Measurements from ENCODE around the gene LRRFIP2. TPM values are rescaled to one million over a fixed set of nuclear protein-coding genes. Genes with fewer than 3 reads are reported as not detected.

Gene LRRFIP2
- total RNA-seq, 1 donor from 2014 or later, result 34.1 TPM

GRCh38 chr3:37181756-37182155 lies 7.4 kb upstream of the LRRFIP2 start:
- no peak overlapping the region for H3K4me3 ChIP-seq (ENCODE audit: low read depth, low read length)

GRCh38 chr3:37179144-37179967 lies 5.0 kb upstream of the LRRFIP2 start:
- no peak for TF ChIP-seq CTCF (IDR thresholded peaks at IDR 0.05; ENCODE audit: insufficient read depth, low read length, poor library complexity, severe bottlenecking)
- no peak for DNase-seq (ENCODE audit: low read depth)
- no peaks in the 10 kb centered on the region for H3K27me3 ChIP-seq (ENCODE audit: control insufficient read depth, insufficient read depth, low read length)
- no peak overlapping the region for H3K4me3 ChIP-seq (ENCODE audit: low read depth, low read length)
- no peaks in the 10 kb centered on the region for H3K36me3 ChIP-seq (ENCODE audit: control insufficient read depth, insufficient read depth, low read length)

More at GRCh38 chr3:37181756-37182155, 7.4 kb upstream of the LRRFIP2 start:
- no peak for TF ChIP-seq CTCF (IDR thresholded peaks at IDR 0.05; ENCODE audit: insufficient read depth, low read length, poor library complexity, severe bottlenecking)
- Histone ChIP-seq H3K36me3 (ENCODE audit: control insufficient read depth, insufficient read depth, low read length) (no peaks in the 10 kb centered on the region), H3K27me3 (ENCODE audit: control insufficient read depth, insufficient read depth, low read length) (no peaks in the 10 kb centered on the region)
- DNase-seq (ENCODE audit: low read depth), result no peak

DNA sequence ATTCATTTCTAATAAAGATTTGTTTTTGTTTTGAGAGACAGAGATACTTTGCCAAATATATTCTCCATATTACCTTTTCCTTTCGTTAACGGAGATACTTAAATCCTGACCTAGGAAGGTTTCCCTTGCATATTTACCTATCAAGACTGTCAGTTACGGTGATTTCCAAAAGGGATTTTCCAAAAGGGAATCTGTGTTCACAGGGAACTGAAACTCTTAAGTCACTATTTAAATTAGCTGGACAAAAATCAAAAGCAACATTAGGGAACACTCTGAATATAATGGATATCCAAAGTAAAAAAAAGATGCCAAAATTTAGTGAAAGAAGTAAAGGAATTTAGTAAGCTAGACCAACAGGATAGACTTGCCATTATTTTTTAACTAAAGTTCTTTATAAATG lies 576 bp downstream of the LRRFIP2 start:
- no peak for DNase-seq (ENCODE audit: low read depth)
- no peaks in the 10 kb centered on the region for H3K27me3 ChIP-seq (ENCODE audit: control insufficient read depth, insufficient read depth, low read length)
- no peak overlapping the region for H3K4me3 ChIP-seq (ENCODE audit: low read depth, low read length)

DNA sequence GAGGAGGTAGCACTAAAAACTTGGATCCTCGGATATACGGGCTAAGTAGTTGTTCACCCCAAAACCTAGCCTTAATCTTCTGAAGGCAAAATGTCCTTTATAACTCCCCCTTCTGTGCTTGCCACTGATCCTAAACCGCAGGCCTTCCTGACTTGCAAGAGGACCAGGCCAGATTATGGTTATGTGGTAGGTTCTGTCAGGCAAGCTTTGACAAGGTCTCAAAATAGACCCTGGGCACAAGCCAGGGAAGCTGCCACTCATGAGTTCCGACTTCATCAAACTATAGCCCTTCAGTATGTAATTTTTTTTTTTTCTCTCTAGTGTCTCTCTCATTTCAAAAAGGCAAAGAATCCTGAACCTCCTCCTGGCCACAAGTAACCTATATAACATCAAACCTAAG lies 3.2 kb downstream of the LRRFIP2 start:
- no peak for TF ChIP-seq CTCF (IDR thresholded peaks at IDR 0.05; ENCODE audit: insufficient read depth, low read length, poor library complexity, severe bottlenecking)
- no peaks in the 10 kb centered on the region for H3K36me3 ChIP-seq (ENCODE audit: control insufficient read depth, insufficient read depth, low read length)
- no peak for DNase-seq (ENCODE audit: low read depth)
- H3K27me3 ChIP-seq (ENCODE audit: control insufficient read depth, insufficient read depth, low read length), result no peaks in the 10 kb centered on the region
- H3K4me3 ChIP-seq (ENCODE audit: low read depth, low read length), result no peak overlapping the region

More for the DNA sequence above, 576 bp downstream of the LRRFIP2 start:
- H3K36me3 ChIP-seq (ENCODE audit: control insufficient read depth, insufficient read depth, low read length), result no peaks in the 10 kb centered on the region
- TF ChIP-seq CTCF (IDR thresholded peaks at IDR 0.05; ENCODE audit: insufficient read depth, low read length, poor library complexity, severe bottlenecking), result no peak

- no peak for DNase-seq (ENCODE audit: low read depth)
- TF ChIP-seq CTCF (IDR thresholded peaks at IDR 0.05; ENCODE audit: insufficient read depth, low read length, poor library complexity, severe bottlenecking), result no peak
- Histone ChIP-seq H3K27me3 (ENCODE audit: control insufficient read depth, insufficient read depth, low read length) (no peaks in the 10 kb centered on the region), H3K36me3 (ENCODE audit: control insufficient read depth, insufficient read depth, low read length) (no peaks in the 10 kb centered on the region), H3K4me3 (ENCODE audit: low read depth, low read length) (no peak overlapping the region)
Observed at GRCh38 chr3:37170513-37170912, 3.9 kb downstream of the LRRFIP2 start.

DNA sequence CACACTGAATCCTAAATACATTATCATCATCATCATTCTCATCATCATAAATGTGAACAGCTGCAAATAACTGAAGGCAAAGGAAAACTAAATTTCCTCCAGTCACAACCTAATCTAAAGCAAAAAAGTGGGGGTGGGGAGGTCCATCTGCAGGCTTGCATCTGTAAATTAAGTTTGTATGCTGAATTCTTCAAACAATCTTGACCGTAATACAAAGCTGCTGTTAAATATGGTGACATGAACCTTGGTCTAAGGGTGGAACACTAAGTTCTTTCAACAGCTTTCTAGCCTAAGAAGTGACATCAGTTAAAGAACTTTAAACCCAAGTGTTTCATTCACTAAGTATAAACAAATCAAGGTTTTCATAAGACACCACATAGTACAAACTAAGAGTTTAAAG lies 4.3 kb downstream of the LRRFIP2 start:
- Histone ChIP-seq H3K27me3 (ENCODE audit: control insufficient read depth, insufficient read depth, low read length) (no peaks in the 10 kb centered on the region), H3K4me3 (ENCODE audit: low read depth, low read length) (no peak overlapping the region), H3K36me3 (ENCODE audit: control insufficient read depth, insufficient read depth, low read length) (no peaks in the 10 kb centered on the region)
- no peak for TF ChIP-seq CTCF (IDR thresholded peaks at IDR 0.05; ENCODE audit: insufficient read depth, low read length, poor library complexity, severe bottlenecking)
- DNase-seq (ENCODE audit: low read depth), result no peak
